ENCODE data around the gene PROSER2. TPM values are rescaled to one million over a fixed set of nuclear protein-coding genes. Genes with fewer than 3 reads are reported as not detected.

PROSER2 gene
- total RNA-seq, 1 donor from 2014 or later, result 47.6 TPM

DNA sequence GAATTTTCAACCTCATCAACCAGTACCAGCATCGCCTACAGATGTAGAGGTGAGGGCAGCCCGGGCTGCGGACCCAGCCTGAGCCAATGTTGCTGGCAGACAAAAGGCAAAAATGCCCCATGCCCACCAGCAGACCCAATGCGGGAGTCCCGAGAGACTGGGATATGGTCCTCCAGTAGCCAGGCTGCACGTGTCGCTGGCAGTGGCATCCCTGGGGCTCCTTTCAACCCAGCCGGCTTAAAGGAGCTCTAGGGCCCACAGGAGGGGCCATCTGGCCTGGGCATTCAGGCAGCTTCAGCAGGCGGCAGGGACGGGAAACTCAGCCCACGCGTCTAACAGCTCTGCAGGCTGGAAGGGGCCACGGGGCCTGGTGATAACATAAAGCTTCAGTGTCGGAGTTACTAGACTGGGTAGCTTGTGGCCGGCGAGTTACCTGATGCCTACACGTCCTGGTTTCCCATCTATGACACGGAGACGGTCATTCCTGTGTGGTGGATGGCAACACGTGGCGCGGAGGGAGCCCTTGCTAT, 70.7 kb downstream of the PROSER2 start:
- Histone ChIP-seq H3K36me3 (ENCODE audit: control insufficient read depth, insufficient read depth, low read length) (no peaks in the 10 kb centered on the region), H3K27me3 (ENCODE audit: control insufficient read depth, insufficient read depth, low read length) (no peaks in the 10 kb centered on the region), H3K4me3 (ENCODE audit: low read depth, low read length) (no peak overlapping the region)
- DNase-seq (ENCODE audit: low read depth), result no peak
- no peak for TF ChIP-seq CTCF (IDR thresholded peaks at IDR 0.05; ENCODE audit: insufficient read depth, low read length, poor library complexity, severe bottlenecking)

GRCh38 chr10:11894381-11895107, 71.4 kb downstream of the PROSER2 start:
- Histone ChIP-seq H3K4me3 (ENCODE audit: low read depth, low read length) (no peak overlapping the region), H3K36me3 (ENCODE audit: control insufficient read depth, insufficient read depth, low read length) (no peaks in the 10 kb centered on the region), H3K27me3 (ENCODE audit: control insufficient read depth, insufficient read depth, low read length) (no peaks in the 10 kb centered on the region)
- no peak for DNase-seq (ENCODE audit: low read depth)
- no peak for TF ChIP-seq CTCF (IDR thresholded peaks at IDR 0.05; ENCODE audit: insufficient read depth, low read length, poor library complexity, severe bottlenecking)

DNA sequence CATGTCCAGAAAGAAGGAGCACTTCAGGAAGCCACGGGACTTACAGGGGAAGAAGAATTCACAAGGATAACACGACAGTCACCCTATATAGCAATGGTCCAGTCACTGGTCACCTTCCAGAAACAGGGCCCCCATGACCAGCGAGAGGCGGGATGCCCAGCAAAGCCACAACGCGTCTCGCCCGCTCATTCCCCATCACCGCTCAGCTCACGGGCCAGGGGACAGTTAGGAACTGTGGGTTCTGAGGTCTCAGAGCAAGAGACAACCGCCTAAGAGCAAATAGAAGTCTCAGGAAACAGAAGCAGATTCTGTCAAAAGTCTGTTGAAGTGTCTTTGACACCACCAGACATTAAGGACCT, 71.9 kb downstream of the PROSER2 start:
- no peak for DNase-seq (ENCODE audit: low read depth)
- no peak for TF ChIP-seq CTCF (IDR thresholded peaks at IDR 0.05; ENCODE audit: insufficient read depth, low read length, poor library complexity, severe bottlenecking)
- no peaks in the 10 kb centered on the region for H3K36me3 ChIP-seq (ENCODE audit: control insufficient read depth, insufficient read depth, low read length)
- H3K4me3 ChIP-seq (ENCODE audit: low read depth, low read length), result no peak overlapping the region
- H3K27me3 ChIP-seq (ENCODE audit: control insufficient read depth, insufficient read depth, low read length), result no peaks in the 10 kb centered on the region

DNA sequence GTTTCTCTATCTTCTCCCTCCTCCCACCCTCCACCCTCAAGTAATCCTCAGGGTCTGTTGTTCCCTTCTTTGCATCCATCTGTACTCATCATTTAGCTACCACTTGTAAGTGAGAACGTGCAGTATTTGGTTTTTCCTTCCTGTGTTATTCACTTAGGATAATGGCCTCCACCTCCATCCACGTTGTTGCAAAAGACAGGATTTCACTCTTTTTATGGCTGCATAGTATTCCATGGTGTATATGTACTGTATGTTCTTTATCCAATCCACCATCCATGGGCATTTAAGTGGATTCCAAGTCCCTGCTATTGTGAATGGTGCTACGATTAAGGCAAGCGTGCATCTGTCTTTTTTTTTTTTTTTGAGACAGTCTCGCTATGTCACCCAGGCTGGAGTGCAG, 72.4 kb downstream of the PROSER2 start:
- no peak for DNase-seq (ENCODE audit: low read depth)
- TF ChIP-seq CTCF (IDR thresholded peaks at IDR 0.05; ENCODE audit: insufficient read depth, low read length, poor library complexity, severe bottlenecking), result no peak
- Histone ChIP-seq H3K36me3 (ENCODE audit: control insufficient read depth, insufficient read depth, low read length) (no peaks in the 10 kb centered on the region), H3K27me3 (ENCODE audit: control insufficient read depth, insufficient read depth, low read length) (no peaks in the 10 kb centered on the region), H3K4me3 (ENCODE audit: low read depth, low read length) (no peak overlapping the region)

DNA sequence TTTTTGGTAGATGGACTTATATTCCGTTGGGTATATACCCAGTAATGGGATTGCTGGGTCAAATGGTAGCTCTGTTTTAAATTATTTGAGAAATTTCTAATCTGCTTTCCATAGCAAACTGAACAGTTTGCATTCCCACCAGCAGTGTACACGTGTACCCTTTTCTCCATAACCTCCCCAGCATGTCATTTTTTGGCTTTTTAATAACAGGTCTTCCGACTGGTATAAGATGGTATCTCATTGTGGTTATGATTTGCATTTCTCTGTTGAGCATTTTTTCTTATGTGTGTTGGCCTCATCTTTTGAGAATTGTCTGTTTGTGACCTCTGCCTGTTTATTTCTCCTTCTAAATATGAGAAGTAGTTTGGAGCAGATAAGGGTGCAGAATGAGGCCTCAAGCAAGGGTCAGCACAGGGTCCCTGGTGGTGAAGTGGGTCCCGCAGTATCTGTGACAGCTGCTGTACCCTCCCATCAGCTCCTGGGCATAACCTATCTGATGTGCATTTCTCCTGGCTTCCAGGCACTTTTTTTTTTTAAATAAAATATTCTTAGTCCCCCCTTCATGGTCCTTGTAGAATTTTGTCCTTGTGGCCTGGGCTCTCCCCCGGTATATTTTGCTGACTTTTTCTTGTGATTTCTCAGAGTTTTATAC, 73.5 kb downstream of the PROSER2 start:
- no peak for TF ChIP-seq CTCF (IDR thresholded peaks at IDR 0.05; ENCODE audit: insufficient read depth, low read length, poor library complexity, severe bottlenecking)
- Histone ChIP-seq H3K4me3 (ENCODE audit: low read depth, low read length) (no peak overlapping the region), H3K36me3 (ENCODE audit: control insufficient read depth, insufficient read depth, low read length) (no peaks in the 10 kb centered on the region), H3K27me3 (ENCODE audit: control insufficient read depth, insufficient read depth, low read length) (no peaks in the 10 kb centered on the region)
- no peak for DNase-seq (ENCODE audit: low read depth)

All from kidney epithelial cell (primary cell).